H9 (cell line): ENCODE data around the gene PLCB1. TPM values are rescaled to one million over a fixed set of nuclear protein-coding genes. Genes with fewer than 3 reads are reported as not detected.

Experiments
- DNase-seq: peaks from one replicate; pipeline ENCODE4 v3.0.0-alpha.2; 2017
- H2AFZ ChIP-seq: one replicate; pipeline ENCODE4 v1.6.1; 2013; ENCODE audit warnings: mild to moderate bottlenecking, low read length, control low read depth, moderate library complexity
- H2AK5ac ChIP-seq: 2 replicates; pipeline ENCODE4 v1.6.1; 2013; ENCODE audit warnings: low read length, control low read depth, mixed read lengths; ENCODE audit not compliant: insufficient read length
- H2BK120ac ChIP-seq: one replicate; pipeline ENCODE4 v1.6.1; 2013; ENCODE audit warnings: low read depth, mild to moderate bottlenecking, low read length, control low read depth, inconsistent platforms; ENCODE audit not compliant: poor library complexity, severe bottlenecking
- H2BK12ac ChIP-seq: 2 replicates; pipeline ENCODE4 v1.6.1; 2013; ENCODE audit warnings: low read length, control low read depth, mixed read lengths, low read depth; ENCODE audit not compliant: insufficient read length
- H2BK15ac ChIP-seq: 2 replicates; pipeline ENCODE4 v1.6.1; 2013; ENCODE audit warnings: low read depth, low read length, control low read depth
- H2BK20ac ChIP-seq: one replicate; pipeline ENCODE4 v1.6.1; 2013; ENCODE audit warnings: low read depth, mild to moderate bottlenecking, low read length, control low read depth, inconsistent platforms; ENCODE audit not compliant: poor library complexity, severe bottlenecking
- H2BK5ac ChIP-seq: 2 replicates; pipeline ENCODE4 v1.6.1; 2013; ENCODE audit warnings: low read length, control low read depth, mixed read lengths; ENCODE audit not compliant: insufficient read length
- H3K14ac ChIP-seq: 2 replicates; pipeline ENCODE4 v1.6.1; 2013; ENCODE audit warnings: low read length, control low read depth; ENCODE audit not compliant: insufficient read depth
- H3K18ac ChIP-seq: 2 replicates; pipeline ENCODE4 v1.6.1; 2013; ENCODE audit warnings: low read depth, mild to moderate bottlenecking, mixed read lengths, low read length, control low read depth; ENCODE audit not compliant: insufficient read length
- H3K23ac ChIP-seq: 2 replicates; pipeline ENCODE4 v1.6.1; 2013; ENCODE audit warnings: low read length, control low read depth, mixed read lengths, low read depth; ENCODE audit not compliant: insufficient read length
- H3K23me2 ChIP-seq: 2 replicates; pipeline ENCODE4 v1.6.1; 2013; ENCODE audit warnings: low read depth, mild to moderate bottlenecking, mixed read lengths, low read length, control low read depth; ENCODE audit not compliant: insufficient read length, poor library complexity, severe bottlenecking
- H3K27ac ChIP-seq: 2 replicates; pipeline ENCODE4 v1.5.1; 2013; ENCODE audit warnings: low read length, control low read depth, mixed read lengths, low read depth; ENCODE audit not compliant: insufficient read length
- H3K27me3 ChIP-seq: 2 replicates; pipeline ENCODE4 v1.6.1; 2013; ENCODE audit warnings: low read length, control low read depth, inconsistent platforms; ENCODE audit not compliant: insufficient read depth
- H3K4ac ChIP-seq: 2 replicates; pipeline ENCODE4 v1.6.1; 2013; ENCODE audit warnings: low read depth, mild to moderate bottlenecking, control low read depth, inconsistent platforms, low read length, moderate library complexity
- H3K4me1 ChIP-seq: 2 replicates; pipeline ENCODE4 v1.6.1; 2013; ENCODE audit warnings: low read length, control low read depth, inconsistent platforms; ENCODE audit not compliant: insufficient read depth
- H3K4me2 ChIP-seq: 2 replicates; pipeline ENCODE4 v1.6.1; 2013; ENCODE audit warnings: low read length, control low read depth, mixed read lengths; ENCODE audit not compliant: insufficient read length, insufficient read depth
- H3K56ac ChIP-seq: 2 replicates; pipeline ENCODE4 v1.6.1; 2013; ENCODE audit warnings: low read depth, mild to moderate bottlenecking, mixed read lengths, low read length, control low read depth; ENCODE audit not compliant: insufficient read length
- H3K79me1 ChIP-seq: 2 replicates; pipeline ENCODE4 v1.6.1; 2013; ENCODE audit warnings: low read depth, mild to moderate bottlenecking, moderate library complexity, low read length, control low read depth, inconsistent platforms; ENCODE audit not compliant: insufficient read depth, poor library complexity, severe bottlenecking
- H3K79me2 ChIP-seq: 2 replicates; pipeline ENCODE4 v1.6.1; 2013; ENCODE audit warnings: low read length, control low read depth, inconsistent platforms; ENCODE audit not compliant: insufficient read depth
- H3K9ac ChIP-seq: 2 replicates; pipeline ENCODE4 v1.6.1; 2013; ENCODE audit warnings: low read length, control low read depth, mixed read lengths; ENCODE audit not compliant: insufficient read length; ENCODE audit errors: extremely low read depth
- H3K9me3 ChIP-seq: one replicate; pipeline ENCODE4 v1.6.1; 2013; ENCODE audit warnings: low read depth, low read length, inconsistent platforms; ENCODE audit not compliant: control insufficient read depth
- H3T11ph ChIP-seq: one replicate; pipeline ENCODE4 v1.6.1; 2013; ENCODE audit warnings: mild to moderate bottlenecking, low read length, control low read depth, inconsistent platforms
- H4K20me1 ChIP-seq: one replicate; pipeline ENCODE4 v1.6.1; 2013; ENCODE audit not compliant: control insufficient read depth, insufficient read length, insufficient read depth
- H4K5ac ChIP-seq: 2 replicates; pipeline ENCODE4 v1.6.1; 2013; ENCODE audit warnings: low read depth, mild to moderate bottlenecking, mixed read lengths, low read length, control low read depth; ENCODE audit not compliant: insufficient read length
- H4K8ac ChIP-seq: replicated peaks from 2 replicates; pipeline ENCODE4 v1.6.1; 2013; ENCODE audit warnings: low read length, control low read depth, mixed read lengths, low read depth; ENCODE audit not compliant: insufficient read length
- H4K91ac ChIP-seq: 2 replicates; pipeline ENCODE4 v1.6.1; 2013; ENCODE audit warnings: low read depth, mild to moderate bottlenecking, moderate library complexity, mixed read lengths, low read length, control low read depth; ENCODE audit not compliant: insufficient read length
- H3K27ac Mint-ChIP-seq, 3 experiments: 2 replicates in 2 of 3; 3 replicates in 1 of 3; pipeline ENCODE4 v1.8.0; 2020 to 2021; ENCODE audit warnings: mixed read lengths in 3 of 3, mild to moderate bottlenecking in 1 of 3, moderate library complexity in 1 of 3
- H3K27me3 Mint-ChIP-seq: 2 replicates; pipeline ENCODE4 v1.8.0; 2021; ENCODE audit warnings: low read depth, mild to moderate bottlenecking, moderate library complexity, mixed read lengths
- H3K36me3 Mint-ChIP-seq, 3 experiments: 2 replicates in 2 of 3; 3 replicates in 1 of 3; pipeline ENCODE4 v1.8.0; 2020 to 2021; ENCODE audit warnings: low read depth in 3 of 3, mixed read lengths in 3 of 3; ENCODE audit not compliant: insufficient read depth in 1 of 3
- H3K4me1 Mint-ChIP-seq, 2 experiments: 2 replicates each; pipeline ENCODE4 v1.8.0; 2020; ENCODE audit warnings: mixed read lengths in 2 of 2
- H3K4me3 Mint-ChIP-seq, 2 experiments: 2 replicates in 1 of 2; 3 replicates in 1 of 2; pipeline ENCODE4 v1.8.0; 2020 to 2021; ENCODE audit warnings: mild to moderate bottlenecking in 2 of 2, mixed read lengths in 2 of 2, moderate library complexity in 1 of 2
- H3K9me3 Mint-ChIP-seq, 2 experiments: 2 replicates in 1 of 2; 3 replicates in 1 of 2; pipeline ENCODE4 v1.8.0; 2020; ENCODE audit warnings: mild to moderate bottlenecking in 2 of 2, mixed read lengths in 2 of 2, moderate library complexity in 1 of 2
- CTCF ChIP-seq: fragments of 200-600 bp; sonication (generic); conservative IDR thresholded peaks from 3 replicates; pipeline ENCODE4 v1.8.0; 2021; ENCODE audit warnings: antibody characterized with exemption, mild to moderate bottlenecking
- WGBS: extraction: QIAGEN DNeasy Blood & Tissue Kit; methylation state at CpG from one replicate; pipeline ENCODE4 v1.1.7; 2013; ENCODE audit warnings: missing lambda C conversion rate, low lambda C conversion rate, mixed read lengths; ENCODE audit not compliant: insufficient read length; ENCODE audit errors: extremely low coverage; 5-methylcytosine and 5-hydroxymethylcytosine counted together
- total RNA-seq: library from RNA; stranded (reverse); gene quantifications from 2 replicates; pipeline ENCODE4 v1.2.1, GENCODE V29; 2021

Gene PLCB1
- total RNA-seq, 1 experiment from 2014 or later: 11.5 TPM

- H3K4me1 ChIP-seq: peaks cover 4% of the 10 kb centered on the region
- Mint-ChIP-seq H3K4me3 (no peak overlapping the region), H3K27ac (no peak overlapping the region), H3K4me1 (peaks cover 18% of the 10 kb centered on the region in 2 experiments), H3K9me3 (no peaks in the 10 kb centered on the region), H3K36me3 (no peaks in the 10 kb centered on the region), H3K27me3 (no peaks in the 10 kb centered on the region)
- H3K23ac ChIP-seq: no peak overlapping the region
- no peak overlapping the region for H3K27ac ChIP-seq
- no peak overlapping the region for H2BK15ac ChIP-seq
- no peaks in the 10 kb centered on the region for H3K23me2 ChIP-seq
- no peak for DNase-seq
- H3T11ph ChIP-seq: no peak overlapping the region
- no peaks in the 10 kb centered on the region for H3K79me1 ChIP-seq
- no peak overlapping the region for H2BK5ac ChIP-seq
- no peak overlapping the region for H4K8ac ChIP-seq
- no peak overlapping the region for H3K56ac ChIP-seq
- no CpG with 5 or more reads among the region's 3 CpGs for WGBS
- no peak for TF ChIP-seq CTCF
- H3K27me3 ChIP-seq: no peaks in the 10 kb centered on the region
- no peaks in the 10 kb centered on the region for H3K9me3 ChIP-seq
- H3K14ac ChIP-seq: no peak overlapping the region
- no peak overlapping the region for H4K91ac ChIP-seq
- no peak overlapping the region for H3K4me2 ChIP-seq
- no peak overlapping the region for H3K9ac ChIP-seq
- no peak overlapping the region for H2BK20ac ChIP-seq
- no peak overlapping the region for H4K5ac ChIP-seq
- no peak overlapping the region for H3K4ac ChIP-seq
- H2BK120ac ChIP-seq: no peak overlapping the region
- H4K20me1 ChIP-seq: no peaks in the 10 kb centered on the region
- no peak overlapping the region for H2BK12ac ChIP-seq
- no peaks in the 10 kb centered on the region for H3K79me2 ChIP-seq
- H2AK5ac ChIP-seq: no peak overlapping the region
- no peak overlapping the region for H2AFZ ChIP-seq
- no peak overlapping the region for H3K18ac ChIP-seq
Observed at GRCh38 chr20:8362457-8362856, 230.4 kb downstream of the PLCB1 start.
